ENCODE results near the gene CDC42BPA. TPM values are rescaled to one million over a fixed set of nuclear protein-coding genes. Genes with fewer than 3 reads are reported as not detected.

CDC42BPA gene, protein sequence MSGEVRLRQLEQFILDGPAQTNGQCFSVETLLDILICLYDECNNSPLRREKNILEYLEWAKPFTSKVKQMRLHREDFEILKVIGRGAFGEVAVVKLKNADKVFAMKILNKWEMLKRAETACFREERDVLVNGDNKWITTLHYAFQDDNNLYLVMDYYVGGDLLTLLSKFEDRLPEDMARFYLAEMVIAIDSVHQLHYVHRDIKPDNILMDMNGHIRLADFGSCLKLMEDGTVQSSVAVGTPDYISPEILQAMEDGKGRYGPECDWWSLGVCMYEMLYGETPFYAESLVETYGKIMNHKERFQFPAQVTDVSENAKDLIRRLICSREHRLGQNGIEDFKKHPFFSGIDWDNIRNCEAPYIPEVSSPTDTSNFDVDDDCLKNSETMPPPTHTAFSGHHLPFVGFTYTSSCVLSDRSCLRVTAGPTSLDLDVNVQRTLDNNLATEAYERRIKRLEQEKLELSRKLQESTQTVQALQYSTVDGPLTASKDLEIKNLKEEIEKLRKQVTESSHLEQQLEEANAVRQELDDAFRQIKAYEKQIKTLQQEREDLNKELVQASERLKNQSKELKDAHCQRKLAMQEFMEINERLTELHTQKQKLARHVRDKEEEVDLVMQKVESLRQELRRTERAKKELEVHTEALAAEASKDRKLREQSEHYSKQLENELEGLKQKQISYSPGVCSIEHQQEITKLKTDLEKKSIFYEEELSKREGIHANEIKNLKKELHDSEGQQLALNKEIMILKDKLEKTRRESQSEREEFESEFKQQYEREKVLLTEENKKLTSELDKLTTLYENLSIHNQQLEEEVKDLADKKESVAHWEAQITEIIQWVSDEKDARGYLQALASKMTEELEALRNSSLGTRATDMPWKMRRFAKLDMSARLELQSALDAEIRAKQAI (N-terminal part only)
- 10 to 100 TPM; 26.3 to 33.8 (median 30.8) TPM for total RNA-seq
- 10 to 100 TPM in 1 of 2 donors, 1 to 10 TPM in 1; 9.8 to 15.7 TPM for polyA plus RNA-seq
- long read RNA-seq, donor 1, partial matches to known transcripts: 26 of 37 reads
- long read RNA-seq, donor 1, other reads (novel, unspliced or antisense): 11 of 37 reads
- long read RNA-seq, donor 2, partial matches to known transcripts: 10 of 18 reads
- long read RNA-seq, donor 2, other reads (novel, unspliced or antisense): 8 of 18 reads
- long read RNA-seq, donor 3, partial matches to known transcripts: 40 of 45 reads
- long read RNA-seq, donor 3, other reads (novel, unspliced or antisense): 5 of 45 reads

DNA sequence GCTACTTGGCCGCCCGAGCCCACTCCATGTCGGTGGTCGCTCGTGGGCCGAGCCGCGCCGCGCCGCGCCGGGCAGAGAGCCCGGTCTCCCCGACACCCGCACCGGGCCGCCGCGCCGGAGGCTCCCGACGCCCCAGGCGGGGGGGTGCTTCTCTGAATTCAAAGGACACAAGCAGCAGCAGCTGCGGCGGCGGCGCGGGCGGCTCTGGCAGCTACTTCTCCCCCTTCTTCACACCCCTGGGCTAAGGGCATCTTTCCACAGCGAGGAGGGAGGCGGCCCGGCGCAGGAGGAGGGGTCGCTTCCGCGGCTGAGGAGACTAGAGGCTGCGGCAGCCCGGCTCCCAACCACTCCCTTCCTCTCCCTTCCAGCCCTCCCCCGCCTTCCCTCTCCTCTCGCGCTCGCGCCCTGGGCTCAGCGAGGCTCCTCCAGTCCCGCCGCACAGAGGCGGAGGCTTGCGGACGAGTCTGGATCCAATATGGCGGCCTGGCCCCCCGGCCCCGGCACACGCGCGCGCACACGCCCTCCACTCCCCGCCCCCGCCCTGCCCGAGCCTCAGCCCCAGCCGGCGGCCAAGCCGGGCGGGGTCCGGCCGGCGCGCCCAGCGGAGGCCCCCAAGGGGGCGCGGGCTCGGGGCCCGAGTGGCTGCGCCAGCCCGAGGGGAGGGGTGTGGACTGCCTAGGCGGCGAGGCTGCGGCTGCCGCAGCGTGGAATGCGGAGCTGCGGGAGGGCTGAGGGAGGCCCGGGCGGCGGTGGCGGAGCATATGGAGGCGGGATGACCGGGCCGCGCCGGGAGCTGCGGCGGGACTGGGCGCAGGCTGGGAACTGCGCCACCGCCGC, at the start of gene CDC42BPA:
TSS of gene CDC42BPA (minus strand) at position 477 of the 837 bp plus-strand sequence. CDS start 1,310 bp downstream, outside the sequence.
- peak within 1 kb of the TSS; percentile 76 to 97 (median 89) for H3K4me3 ChIP-seq
- DNase-seq: peak; percentile 89 to 93 (median 92)
- intact Hi-C loops (cut with DNase I): loop anchor here (1.0 to 10.0 kb wide), 15 partner anchors 39 to 403 kb away; no protein-coding TSS in a partner anchor
- H3K36me3 ChIP-seq: no peaks in the 10 kb centered on the region
- H3K4me1 ChIP-seq: peaks cover 0 to 17% (median 7%) of the 10 kb centered on the region in 12 donors
- TF ChIP-seq, protein P1, sequence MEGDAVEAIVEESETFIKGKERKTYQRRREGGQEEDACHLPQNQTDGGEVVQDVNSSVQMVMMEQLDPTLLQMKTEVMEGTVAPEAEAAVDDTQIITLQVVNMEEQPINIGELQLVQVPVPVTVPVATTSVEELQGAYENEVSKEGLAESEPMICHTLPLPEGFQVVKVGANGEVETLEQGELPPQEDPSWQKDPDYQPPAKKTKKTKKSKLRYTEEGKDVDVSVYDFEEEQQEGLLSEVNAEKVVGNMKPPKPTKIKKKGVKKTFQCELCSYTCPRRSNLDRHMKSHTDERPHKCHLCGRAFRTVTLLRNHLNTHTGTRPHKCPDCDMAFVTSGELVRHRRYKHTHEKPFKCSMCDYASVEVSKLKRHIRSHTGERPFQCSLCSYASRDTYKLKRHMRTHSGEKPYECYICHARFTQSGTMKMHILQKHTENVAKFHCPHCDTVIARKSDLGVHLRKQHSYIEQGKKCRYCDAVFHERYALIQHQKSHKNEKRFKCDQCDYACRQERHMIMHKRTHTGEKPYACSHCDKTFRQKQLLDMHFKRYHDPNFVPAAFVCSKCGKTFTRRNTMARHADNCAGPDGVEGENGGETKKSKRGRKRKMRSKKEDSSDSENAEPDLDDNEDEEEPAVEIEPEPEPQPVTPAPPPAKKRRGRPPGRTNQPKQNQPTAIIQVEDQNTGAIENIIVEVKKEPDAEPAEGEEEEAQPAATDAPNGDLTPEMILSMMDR (IDR thresholded peaks at IDR 0.05): no peak
- TF ChIP-seq POLR2A (IDR thresholded peaks at IDR 0.05): peak in 1 of 2 donors; percentile 32
- peaks cover 0 to 8% (median 0%) of the 10 kb centered on the region in 9 donors for H3K27me3 ChIP-seq
- H3K27ac ChIP-seq: peak within 1 kb of the TSS; percentile 92 to 98 (median 96)
- peak; percentile 84 to 95 (median 90) for ATAC-seq
- H3K9me3 ChIP-seq: no peaks in the 10 kb centered on the region
- WGBS, 4 donors: 0 to 1% (median 0%) methylated on average over 22 to 98 of the region's 98 CpGs

GRCh38 chr1:227368009-227368408, 49.7 kb upstream of the CDC42BPA start:
- no peaks in the 10 kb centered on the region for H3K36me3 ChIP-seq
- no peaks in the 10 kb centered on the region for H3K27me3 ChIP-seq
- DNase-seq: no peak
- no peak overlapping the region for H3K4me3 ChIP-seq
- H3K27ac ChIP-seq: no peak overlapping the region
- ATAC-seq: no peak
- no peaks in the 10 kb centered on the region for H3K4me1 ChIP-seq
- intact Hi-C loops (cut with DNase I): no loop called here
- WGBS, 4 donors: 94 to 100% (median 97%) methylated on average over 1 of the region's 1 CpG
- TF ChIP-seq, protein P1 (IDR thresholded peaks at IDR 0.05): no peak
- TF ChIP-seq POLR2A (IDR thresholded peaks at IDR 0.05): no peak
- peaks cover 0 to 7% (median 0%) of the 10 kb centered on the region in 12 donors for H3K9me3 ChIP-seq

GRCh38 chr1:227365473-227366431, 47.5 kb upstream of the CDC42BPA start:
- Histone ChIP-seq H3K36me3 (no peaks in the 10 kb centered on the region), H3K4me1 (no peaks in the 10 kb centered on the region), H3K9me3 (peaks cover 0 to 7% (median 0%) of the 10 kb centered on the region in 12 donors), H3K27me3 (no peaks in the 10 kb centered on the region), H3K27ac (no peak overlapping the region), H3K4me3 (no peak overlapping the region)
- intact Hi-C loops (cut with DNase I): no loop called here
- ATAC-seq (no peak), DNase-seq (no peak)
- WGBS, 4 donors: 92 to 94% (median 93%) methylated on average over 8 of the region's 8 CpGs
- TF ChIP-seq POLR2A (IDR thresholded peaks at IDR 0.05): no peak
- TF ChIP-seq, protein P1 (IDR thresholded peaks at IDR 0.05): no peak
